ENCODE results near the gene CCDC85B. TPM values are rescaled to one million over a fixed set of nuclear protein-coding genes. Genes with fewer than 3 reads are reported as not detected.

Gene CCDC85B
- total RNA-seq, 1 experiment from 2014 or later = 20.8 TPM

DNA sequence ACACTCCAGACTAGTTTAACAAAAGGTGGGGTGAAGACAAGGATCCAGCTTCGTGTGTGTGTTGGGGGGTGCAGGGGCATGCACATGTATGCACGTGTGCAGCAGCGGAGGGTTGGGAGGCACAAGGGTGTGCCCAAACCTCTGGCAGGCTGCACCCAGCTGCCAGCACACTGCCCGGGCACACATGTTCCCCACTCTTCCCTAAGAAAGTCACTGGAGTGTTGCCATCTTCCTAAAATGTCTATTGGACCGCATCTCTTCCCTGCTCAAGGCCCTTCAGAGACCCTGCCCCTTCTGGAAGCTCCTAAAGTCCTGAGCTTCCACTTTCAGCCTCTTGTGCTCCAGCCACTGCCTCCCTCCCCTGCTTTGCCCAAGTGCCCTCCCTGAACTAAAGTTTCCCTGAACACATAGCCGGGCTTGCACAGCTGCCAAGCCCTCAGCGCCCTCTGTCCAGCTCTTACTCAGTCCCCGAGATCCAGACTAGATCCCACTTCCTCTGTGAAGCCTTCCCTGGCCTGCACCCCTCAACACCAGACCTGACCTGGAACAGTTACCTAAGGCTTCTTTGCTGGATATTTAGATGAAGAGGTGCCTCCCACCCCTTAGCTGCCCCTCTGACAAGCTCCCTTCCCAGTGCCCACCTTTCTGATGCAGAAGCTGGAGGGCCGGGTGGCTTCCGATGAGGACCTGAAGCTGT is 38.5 kb upstream of the CCDC85B start:
- no TSS peak for BruUV-seq (replicated peaks)
- intact Hi-C loops (cut with micrococcal nuclease) = no loop called here
- H3K27me3 Mint-ChIP-seq (ENCODE audit: insufficient read depth, unreplicated experiment) = no peaks in the 10 kb centered on the region
- TF ChIP-seq, protein P1, sequence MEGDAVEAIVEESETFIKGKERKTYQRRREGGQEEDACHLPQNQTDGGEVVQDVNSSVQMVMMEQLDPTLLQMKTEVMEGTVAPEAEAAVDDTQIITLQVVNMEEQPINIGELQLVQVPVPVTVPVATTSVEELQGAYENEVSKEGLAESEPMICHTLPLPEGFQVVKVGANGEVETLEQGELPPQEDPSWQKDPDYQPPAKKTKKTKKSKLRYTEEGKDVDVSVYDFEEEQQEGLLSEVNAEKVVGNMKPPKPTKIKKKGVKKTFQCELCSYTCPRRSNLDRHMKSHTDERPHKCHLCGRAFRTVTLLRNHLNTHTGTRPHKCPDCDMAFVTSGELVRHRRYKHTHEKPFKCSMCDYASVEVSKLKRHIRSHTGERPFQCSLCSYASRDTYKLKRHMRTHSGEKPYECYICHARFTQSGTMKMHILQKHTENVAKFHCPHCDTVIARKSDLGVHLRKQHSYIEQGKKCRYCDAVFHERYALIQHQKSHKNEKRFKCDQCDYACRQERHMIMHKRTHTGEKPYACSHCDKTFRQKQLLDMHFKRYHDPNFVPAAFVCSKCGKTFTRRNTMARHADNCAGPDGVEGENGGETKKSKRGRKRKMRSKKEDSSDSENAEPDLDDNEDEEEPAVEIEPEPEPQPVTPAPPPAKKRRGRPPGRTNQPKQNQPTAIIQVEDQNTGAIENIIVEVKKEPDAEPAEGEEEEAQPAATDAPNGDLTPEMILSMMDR (IDR thresholded peaks at IDR 0.05; ENCODE audit: unreplicated experiment) = no peak
- H3K4me3 Mint-ChIP-seq (ENCODE audit: unreplicated experiment) = no peak overlapping the region
- CTCF ChIA-PET = interaction anchor here (0.7 to 2.3 kb wide), 10 partner anchors 9 to 141 kb away, joined by 3 to 7 read pairs (median 4); no protein-coding TSS in a partner anchor
- H3K9me3 Mint-ChIP-seq (ENCODE audit: unreplicated experiment) = no peaks in the 10 kb centered on the region
- H3K27ac Mint-ChIP-seq (ENCODE audit: low read depth, unreplicated experiment) = peak overlapping the region; percentile 19
- peaks cover 48% of the 10 kb centered on the region for H3K36me3 Mint-ChIP-seq (ENCODE audit: insufficient read depth, unreplicated experiment)
- POLR2A ChIA-PET = interaction anchor here (0.6 to 1.0 kb wide), 5 partner anchors 13 to 131 kb away, joined by 3 to 4 read pairs (median 3); partner anchors contain the start of gene CCDC85B
- no peak for DNase-seq (ENCODE audit: unreplicated experiment)
- peaks cover 9% of the 10 kb centered on the region for H3K4me1 Mint-ChIP-seq (ENCODE audit: insufficient read depth, unreplicated experiment)

DNA sequence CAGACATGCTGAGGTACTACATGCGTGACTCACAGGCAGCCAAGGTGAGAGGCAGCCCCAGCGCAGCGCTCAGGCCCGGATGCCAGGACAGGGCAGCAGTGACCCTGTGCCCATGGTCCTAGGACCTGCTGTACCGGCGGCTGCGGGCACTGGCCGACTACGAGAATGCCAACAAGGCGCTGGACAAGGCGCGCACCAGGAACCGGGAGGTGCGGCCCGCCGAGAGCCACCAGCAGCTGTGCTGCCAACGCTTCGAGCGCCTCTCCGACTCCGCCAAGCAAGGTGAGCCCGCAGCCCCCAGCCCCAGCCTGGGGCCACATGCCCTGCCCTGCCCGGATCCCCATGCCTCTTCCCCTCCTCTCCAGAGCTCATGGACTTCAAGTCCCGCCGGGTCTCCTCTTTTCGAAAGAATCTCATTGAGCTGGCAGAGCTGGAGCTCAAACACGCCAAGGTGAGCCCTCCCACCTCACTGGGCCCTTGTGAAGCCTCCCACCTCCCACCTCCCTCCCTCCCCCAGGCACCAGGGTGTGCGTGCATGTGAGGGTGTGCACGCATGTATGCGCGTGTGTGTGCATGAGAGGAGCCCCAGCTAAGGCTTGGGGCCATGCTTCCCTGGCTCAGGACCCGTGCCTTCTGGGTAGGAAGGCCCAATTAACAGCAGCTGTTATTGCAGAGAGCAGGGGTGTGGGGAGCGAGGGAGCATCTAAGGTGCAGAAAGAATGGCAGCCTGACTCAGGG is 37.8 kb upstream of the CCDC85B start:
- Mint-ChIP-seq H3K27me3 (ENCODE audit: insufficient read depth, unreplicated experiment) (no peaks in the 10 kb centered on the region), H3K4me1 (ENCODE audit: insufficient read depth, unreplicated experiment) (peaks cover 9% of the 10 kb centered on the region), H3K4me3 (ENCODE audit: unreplicated experiment) (no peak overlapping the region), H3K9me3 (ENCODE audit: unreplicated experiment) (no peaks in the 10 kb centered on the region), H3K27ac (ENCODE audit: low read depth, unreplicated experiment) (peak overlapping the region; percentile 19), H3K36me3 (ENCODE audit: insufficient read depth, unreplicated experiment) (peaks cover 51% of the 10 kb centered on the region)
- intact Hi-C loops (cut with micrococcal nuclease) = no loop called here
- CTCF ChIA-PET = interaction anchor here (0.5 to 2.3 kb wide), 6 partner anchors 10 to 108 kb away, joined by 3 to 7 read pairs (median 4); no protein-coding TSS in a partner anchor
- POLR2A ChIA-PET = interaction anchor here (0.5 to 1.1 kb wide), 4 partner anchors 25 to 196 kb away, joined by 3 read pairs; partner anchors contain the start of genes FIBP and KAT5
- DNase-seq (ENCODE audit: unreplicated experiment) = no peak
- TF ChIP-seq, protein P1 (IDR thresholded peaks at IDR 0.05; ENCODE audit: unreplicated experiment) = no peak
- BruUV-seq (replicated peaks) = no TSS peak

DNA sequence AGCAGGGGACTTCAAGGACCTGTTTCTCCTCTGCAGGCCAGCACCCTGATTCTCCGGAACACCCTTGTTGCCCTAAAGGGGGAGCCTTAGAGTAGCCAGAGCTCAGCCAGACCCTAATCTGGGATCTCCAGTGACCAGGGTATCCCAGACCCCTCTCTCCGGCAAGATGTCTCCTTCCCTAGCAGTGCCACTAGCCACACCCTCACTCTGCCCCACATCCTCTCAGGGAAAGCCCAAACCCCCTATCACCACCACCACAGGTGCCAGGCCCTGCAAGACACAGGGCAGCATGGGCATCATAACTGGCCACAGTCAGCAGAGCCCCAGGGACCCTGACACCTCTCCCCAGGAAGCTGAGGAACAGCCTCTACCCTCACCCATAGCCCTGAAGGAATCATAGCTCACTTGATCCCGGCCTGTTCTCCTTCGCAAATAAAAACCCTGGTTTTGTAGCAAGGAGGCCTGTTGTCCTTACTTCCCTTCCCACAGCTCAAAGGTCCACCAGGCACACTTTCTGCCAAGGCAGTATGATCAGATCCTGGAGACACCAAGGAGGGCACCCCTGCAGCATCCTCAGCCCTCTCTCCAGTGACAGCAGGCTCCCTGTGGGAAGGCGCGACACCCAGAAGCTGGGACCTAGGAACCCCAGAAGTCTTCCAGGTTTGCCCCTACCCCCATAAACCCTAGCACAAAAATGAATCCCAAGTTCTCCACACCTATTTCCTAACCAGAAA is 37.1 kb upstream of the CCDC85B start:
- H3K36me3 Mint-ChIP-seq (ENCODE audit: insufficient read depth, unreplicated experiment) = peaks cover 56% of the 10 kb centered on the region
- ChIA-PET POLR2A (interaction anchor here (0.5 to 1.1 kb wide), 4 partner anchors 35 to 938 kb away, joined by 3 to 4 read pairs (median 3); partner anchors contain the start of genes FIBP and KAT5), CTCF (interaction anchor here (0.5 to 2.3 kb wide), 4 partner anchors 25 to 109 kb away, joined by 3 to 7 read pairs (median 3); no protein-coding TSS in a partner anchor)
- H3K4me3 Mint-ChIP-seq (ENCODE audit: unreplicated experiment) = no peak overlapping the region
- TF ChIP-seq, protein P1 (IDR thresholded peaks at IDR 0.05; ENCODE audit: unreplicated experiment) = no peak
- H3K27ac Mint-ChIP-seq (ENCODE audit: low read depth, unreplicated experiment) = no peak overlapping the region
- peaks cover 10% of the 10 kb centered on the region for H3K4me1 Mint-ChIP-seq (ENCODE audit: insufficient read depth, unreplicated experiment)
- no TSS peak for BruUV-seq (replicated peaks)
- intact Hi-C loops (cut with micrococcal nuclease) = no loop called here
- no peaks in the 10 kb centered on the region for H3K27me3 Mint-ChIP-seq (ENCODE audit: insufficient read depth, unreplicated experiment)
- no peak for DNase-seq (ENCODE audit: unreplicated experiment)
- H3K9me3 Mint-ChIP-seq (ENCODE audit: unreplicated experiment) = no peaks in the 10 kb centered on the region

All from MCF 10A (cell line).